Immature natural killer cell (primary cell): Measurements from ENCODE around the gene FARP2. TPM values are rescaled to one million over a fixed set of nuclear protein-coding genes. Genes with fewer than 3 reads are reported as not detected.
"Not testable (repeated sequence)": the region's sequence is repeated elsewhere in the genome, so short reads cannot be mapped to it uniquely, and the experiment has no call there.

Experiments used
- DNase-seq, 3 donors: peaks; one replicate each; pipeline ENCODE4 v3.0.0; 2022; ENCODE audit warnings: mixed read lengths in 1 of 3
- H3K27ac Mint-ChIP-seq, 6 donors: one replicate each; pipeline ENCODE4 v1.8.0; 2020; ENCODE audit warnings: mixed read lengths in 6 of 6, mild to moderate bottlenecking in 5 of 6, inconsistent platforms in 4 of 6, moderate library complexity in 3 of 6
- H3K27me3 Mint-ChIP-seq, 3 donors: one replicate each; pipeline ENCODE4 v1.8.0; 2020 to 2021; ENCODE audit warnings: low read depth in 3 of 3, mild to moderate bottlenecking in 3 of 3, mixed read lengths in 3 of 3, moderate library complexity in 3 of 3, inconsistent platforms in 1 of 3
- H3K36me3 Mint-ChIP-seq, 3 donors: one replicate each; pipeline ENCODE4 v1.8.0; 2020; ENCODE audit warnings: mixed read lengths in 3 of 3, inconsistent platforms in 2 of 3, mild to moderate bottlenecking in 2 of 3
- H3K4me1 Mint-ChIP-seq, 2 donors: one replicate each; pipeline ENCODE4 v1.8.0; 2020; ENCODE audit warnings: inconsistent platforms in 2 of 2, mild to moderate bottlenecking in 2 of 2, mixed read lengths in 2 of 2, moderate library complexity in 1 of 2
- H3K4me3 Mint-ChIP-seq, 5 donors: one replicate each; pipeline ENCODE4 v1.8.0; 2020; ENCODE audit warnings: mild to moderate bottlenecking in 5 of 5, mixed read lengths in 5 of 5, inconsistent platforms in 3 of 5, moderate library complexity in 3 of 5
- H3K9me3 Mint-ChIP-seq, 6 donors: one replicate each; pipeline ENCODE4 v1.8.0; 2020; ENCODE audit warnings: mild to moderate bottlenecking in 6 of 6, mixed read lengths in 6 of 6, inconsistent platforms in 4 of 6, moderate library complexity in 3 of 6
- polyA plus RNA-seq, 3 donors: library from polyadenylated mRNA; unstranded; fragments of 300-500 nt; fragmentation: Illumina TruSeq; gene quantifications; one replicate each; pipeline ENCODE4 v1.2.3, GENCODE V29; 2021

Gene FARP2
- polyA plus RNA-seq, 3 donors from 2014 or later, result 5.3 to 8.3 (median 8.2) TPM

DNA sequence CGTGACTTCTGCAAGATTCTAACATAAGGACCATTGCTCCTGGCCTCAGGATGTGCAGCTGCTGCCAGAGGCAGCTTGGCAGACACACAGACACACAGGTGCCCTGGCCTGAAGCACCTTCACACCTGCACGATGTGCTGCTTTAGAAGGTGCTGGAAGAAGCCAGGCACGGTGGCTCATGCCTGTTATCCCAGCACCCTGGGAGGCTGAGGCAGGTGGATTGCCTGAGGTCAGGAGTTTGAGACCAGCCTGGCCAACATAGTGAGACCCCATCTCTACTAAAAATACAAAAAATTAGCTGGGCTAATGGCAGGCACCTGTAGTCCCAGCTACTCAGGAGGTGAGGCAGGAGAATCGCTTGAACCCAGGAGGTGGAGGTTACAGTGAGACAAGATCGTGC is 57.4 kb downstream of the FARP2 start:
- not testable (repeated sequence) for DNase-seq, H3K4me1 Mint-ChIP-seq, H3K9me3 Mint-ChIP-seq, H3K27me3 Mint-ChIP-seq, H3K27ac Mint-ChIP-seq, H3K4me3 Mint-ChIP-seq
- H3K36me3 Mint-ChIP-seq, result peaks cover 31 to 51% (median 38%) of the 10 kb centered on the region in 3 donors

DNA sequence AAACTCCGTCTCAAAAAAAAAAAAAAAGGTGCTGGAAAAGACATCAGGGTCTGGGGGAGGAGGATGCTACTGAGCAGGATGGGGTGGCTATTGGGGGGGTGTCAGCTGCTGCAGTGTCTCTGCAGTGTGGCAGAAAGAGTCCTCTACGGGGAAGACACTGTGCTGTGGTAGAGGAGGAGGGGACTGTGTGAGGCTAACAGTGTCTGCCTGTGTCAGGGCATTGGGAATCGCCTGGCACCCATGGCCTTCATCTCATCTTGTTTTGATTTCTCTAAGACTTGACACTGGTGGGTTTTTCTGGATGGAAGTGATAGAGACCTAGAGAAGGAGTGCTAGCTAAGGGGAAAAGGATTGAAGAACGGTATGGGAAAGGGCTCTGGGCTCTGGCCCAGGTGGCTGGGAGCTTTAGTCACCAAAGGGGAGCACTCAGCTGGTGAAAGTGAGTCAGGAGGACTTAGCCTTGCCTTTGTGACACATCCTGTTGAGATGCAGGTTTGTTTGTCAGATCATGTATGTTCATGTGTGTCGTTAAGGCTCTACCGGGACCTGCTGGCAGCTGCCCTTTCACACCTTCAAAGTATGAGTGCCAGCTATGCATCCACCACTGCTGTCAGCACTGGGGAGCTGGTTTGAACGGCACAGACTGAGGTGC is 58.0 kb downstream of the FARP2 start:
- Mint-ChIP-seq H3K4me3 (no peak overlapping the region), H3K9me3 (no peaks in the 10 kb centered on the region), H3K27ac (no peak overlapping the region), H3K27me3 (peaks cover 0 to 2% (median 0%) of the 10 kb centered on the region in 3 donors), H3K4me1 (no peaks in the 10 kb centered on the region), H3K36me3 (peaks cover 32 to 54% (median 33%) of the 10 kb centered on the region in 3 donors)
- DNase-seq, result no peak

- peaks cover 0 to 2% (median 0%) of the 10 kb centered on the region in 3 donors for H3K27me3 Mint-ChIP-seq
- H3K27ac Mint-ChIP-seq, result no peak overlapping the region
- no peaks in the 10 kb centered on the region for H3K4me1 Mint-ChIP-seq
- H3K4me3 Mint-ChIP-seq, result no peak overlapping the region
- H3K9me3 Mint-ChIP-seq, result no peaks in the 10 kb centered on the region
- no peak for DNase-seq
- H3K36me3 Mint-ChIP-seq, result peaks cover 29 to 56% (median 32%) of the 10 kb centered on the region in 3 donors
These were observed 59.1 kb downstream of the FARP2 start for GRCh38 chr2:241415196-241415595.

- no peak overlapping the region for H3K4me3 Mint-ChIP-seq
- peaks cover 0 to 5% of the 10 kb centered on the region in 2 donors for H3K4me1 Mint-ChIP-seq
- no peak for DNase-seq
- no peak overlapping the region for H3K27ac Mint-ChIP-seq
- peaks cover 0 to 5% (median 4%) of the 10 kb centered on the region in 6 donors for H3K9me3 Mint-ChIP-seq
- peaks cover 28 to 56% (median 40%) of the 10 kb centered on the region in 3 donors for H3K36me3 Mint-ChIP-seq
- H3K27me3 Mint-ChIP-seq, result no peaks in the 10 kb centered on the region
These were observed 61.5 kb downstream of the FARP2 start for GRCh38 chr2:241417626-241418025.

DNA sequence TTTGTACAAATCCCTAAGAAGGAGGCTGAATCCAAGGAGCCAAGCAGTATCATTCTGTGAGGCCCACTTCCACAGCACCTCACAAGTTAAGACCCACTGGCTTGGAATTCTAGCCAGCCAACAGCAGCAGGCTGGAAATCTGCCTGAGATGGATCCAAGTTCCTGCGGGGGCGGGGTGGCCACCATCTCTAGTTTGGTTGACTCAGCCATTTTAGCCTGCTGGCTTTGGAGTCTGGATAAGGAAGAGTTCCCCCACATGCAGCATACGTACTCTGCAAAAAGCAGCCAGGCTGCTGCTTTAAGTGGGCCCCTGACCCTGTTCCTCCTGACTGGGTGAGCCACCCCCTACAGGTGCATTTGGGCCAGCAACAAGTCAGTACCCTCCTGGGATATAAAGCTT is 65.2 kb downstream of the FARP2 start:
- no peak overlapping the region for H3K27ac Mint-ChIP-seq
- DNase-seq, result no peak
- no peak overlapping the region for H3K4me3 Mint-ChIP-seq
- H3K36me3 Mint-ChIP-seq, result peaks cover 39 to 60% (median 52%) of the 10 kb centered on the region in 3 donors
- peaks cover 0 to 5% of the 10 kb centered on the region in 2 donors for H3K4me1 Mint-ChIP-seq
- H3K9me3 Mint-ChIP-seq, result peaks cover 7 to 29% (median 24%) of the 10 kb centered on the region in 6 donors
- peaks cover 0 to 2% (median 2%) of the 10 kb centered on the region in 3 donors for H3K27me3 Mint-ChIP-seq

- Mint-ChIP-seq H3K9me3 (peaks cover 7 to 29% (median 24%) of the 10 kb centered on the region in 6 donors), H3K36me3 (peaks cover 35 to 56% (median 48%) of the 10 kb centered on the region in 3 donors)
- DNase-seq, H3K27ac Mint-ChIP-seq, H3K4me3 Mint-ChIP-seq, H3K27me3 Mint-ChIP-seq, H3K4me1 Mint-ChIP-seq: not testable (repeated sequence)
These were observed 65.9 kb downstream of the FARP2 start for GRCh38 chr2:241421942-241422341.

DNA sequence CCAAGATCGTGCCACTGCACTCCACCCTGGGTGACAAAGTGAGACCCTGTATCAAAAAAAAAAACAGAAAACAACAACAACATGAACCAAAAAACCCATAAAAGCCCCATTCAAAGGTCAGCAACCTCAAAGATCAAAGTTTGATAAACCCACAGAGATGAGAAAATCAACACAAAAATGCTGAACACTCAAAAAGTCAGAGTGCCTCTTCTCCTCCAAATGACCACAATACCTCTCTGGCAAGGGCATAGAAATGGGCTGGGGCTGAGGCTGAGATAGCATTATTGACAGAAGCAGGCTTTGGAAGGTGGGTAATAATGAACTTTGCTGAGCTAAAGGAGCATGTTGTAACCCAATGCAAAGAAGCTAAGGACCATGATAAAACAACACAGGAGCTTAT is 66.3 kb downstream of the FARP2 start:
- H3K4me3 Mint-ChIP-seq, result no peak overlapping the region
- H3K9me3 Mint-ChIP-seq, result peaks cover 7 to 29% (median 24%) of the 10 kb centered on the region in 6 donors
- no peak overlapping the region for H3K27ac Mint-ChIP-seq
- H3K36me3 Mint-ChIP-seq, result peaks cover 35 to 56% (median 48%) of the 10 kb centered on the region in 3 donors
- no peak for DNase-seq
- peaks cover 0 to 2% (median 2%) of the 10 kb centered on the region in 3 donors for H3K27me3 Mint-ChIP-seq
- peaks cover 0 to 5% of the 10 kb centered on the region in 2 donors for H3K4me1 Mint-ChIP-seq

GRCh38 chr2:241423489-241423888 is 67.4 kb downstream of the FARP2 start:
- not testable (repeated sequence) for DNase-seq, H3K27ac Mint-ChIP-seq, H3K4me3 Mint-ChIP-seq, H3K27me3 Mint-ChIP-seq, H3K4me1 Mint-ChIP-seq
- Mint-ChIP-seq H3K36me3 (peaks cover 27 to 48% (median 45%) of the 10 kb centered on the region in 3 donors), H3K9me3 (peaks cover 7 to 29% (median 24%) of the 10 kb centered on the region in 6 donors)

DNA sequence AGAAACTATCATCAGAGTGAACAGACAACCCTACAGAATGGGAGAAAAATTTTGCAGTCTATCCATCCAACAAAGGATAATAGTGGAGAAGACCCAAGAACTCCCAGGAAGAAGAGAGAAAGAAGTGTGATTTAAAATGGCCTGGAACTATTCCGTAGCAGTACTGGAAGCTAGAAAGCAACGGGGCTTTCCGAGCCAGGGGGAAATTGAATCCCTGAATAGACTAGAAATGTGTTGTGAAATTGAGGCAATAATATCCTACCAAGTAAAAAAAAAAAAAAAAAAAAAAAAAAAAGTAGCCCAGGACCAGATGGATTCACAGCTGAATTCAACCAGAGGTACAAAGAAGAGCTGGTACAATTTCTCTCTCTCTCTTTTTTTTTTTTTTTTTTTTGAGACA is 69.3 kb downstream of the FARP2 start:
- H3K27ac Mint-ChIP-seq, result peak overlapping the region in 1 of 6 donors; percentile 36
- peaks cover 0 to 5% of the 10 kb centered on the region in 2 donors for H3K4me1 Mint-ChIP-seq
- H3K4me3 Mint-ChIP-seq, result no peak overlapping the region
- H3K36me3 Mint-ChIP-seq, result peaks cover 32 to 50% (median 45%) of the 10 kb centered on the region in 3 donors
- peaks cover 7 to 29% (median 24%) of the 10 kb centered on the region in 6 donors for H3K9me3 Mint-ChIP-seq
- DNase-seq, result no peak
- peaks cover 0 to 2% (median 2%) of the 10 kb centered on the region in 3 donors for H3K27me3 Mint-ChIP-seq

- H3K4me3 Mint-ChIP-seq, result no peak overlapping the region
- no peaks in the 10 kb centered on the region for H3K27me3 Mint-ChIP-seq
- peak overlapping the region in 1 of 6 donors; percentile 17 for H3K27ac Mint-ChIP-seq
- H3K9me3 Mint-ChIP-seq, result no peaks in the 10 kb centered on the region
- no peak for DNase-seq
- H3K36me3 Mint-ChIP-seq, result peaks cover 11 to 39% (median 35%) of the 10 kb centered on the region in 3 donors
- no peaks in the 10 kb centered on the region for H3K4me1 Mint-ChIP-seq
These were observed 74.1 kb downstream of the FARP2 start for GRCh38 chr2:241430178-241430577.

- Mint-ChIP-seq H3K36me3 (peaks cover 15 to 48% (median 47%) of the 10 kb centered on the region in 3 donors), H3K4me1 (no peaks in the 10 kb centered on the region)
These were observed 76.9 kb downstream of the FARP2 start for GRCh38 chr2:241432824-241433448.

GRCh38 chr2:241437179-241437578 is 81.1 kb downstream of the FARP2 start:
- H3K9me3 Mint-ChIP-seq, result no peaks in the 10 kb centered on the region
- peaks cover 0 to under 1% of the 10 kb centered on the region in 2 donors for H3K4me1 Mint-ChIP-seq
- H3K27ac Mint-ChIP-seq, result no peak overlapping the region
- peaks cover 0 to 4% (median 3%) of the 10 kb centered on the region in 3 donors for H3K27me3 Mint-ChIP-seq
- DNase-seq, result no peak
- H3K4me3 Mint-ChIP-seq, result no peak overlapping the region
- peaks cover 8 to 53% (median 35%) of the 10 kb centered on the region in 3 donors for H3K36me3 Mint-ChIP-seq

More at GRCh38 chr2:241432824-241433448, 76.9 kb downstream of the FARP2 start:
- Mint-ChIP-seq H3K27me3 (no peaks in the 10 kb centered on the region), H3K27ac (no peak overlapping the region), H3K4me3 (no peak overlapping the region), H3K9me3 (no peaks in the 10 kb centered on the region)
- no peak for DNase-seq

DNA sequence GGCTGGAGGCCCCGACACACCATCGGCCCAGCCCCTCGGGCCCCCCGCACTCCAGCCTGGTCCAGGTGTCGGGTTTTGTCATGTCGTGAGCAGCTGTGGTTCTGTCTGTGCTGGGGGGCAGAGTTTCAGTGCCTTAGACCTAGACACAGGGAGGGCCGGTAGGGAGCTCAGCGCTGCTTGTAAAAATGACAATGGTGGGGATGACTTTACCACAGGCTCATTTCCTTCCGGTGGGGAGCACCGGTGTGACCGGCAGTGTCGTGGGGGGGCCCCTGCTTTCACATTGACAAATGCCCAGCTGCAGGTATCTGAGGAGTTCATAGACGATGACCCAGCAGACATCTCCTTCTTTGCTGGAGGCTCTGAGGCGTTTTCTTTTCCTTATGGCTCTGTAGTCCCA is 85.4 kb downstream of the FARP2 start:
- no peak for DNase-seq
- H3K36me3 Mint-ChIP-seq, result peaks cover 6 to 35% (median 18%) of the 10 kb centered on the region in 3 donors
- no peaks in the 10 kb centered on the region for H3K9me3 Mint-ChIP-seq
- peaks cover 15 to 22% (median 17%) of the 10 kb centered on the region in 3 donors for H3K27me3 Mint-ChIP-seq
- peak overlapping the region in 2 of 6 donors; percentile 26 to 40 for H3K27ac Mint-ChIP-seq
- peaks cover 27 to 28% of the 10 kb centered on the region in 2 donors for H3K4me1 Mint-ChIP-seq
- H3K4me3 Mint-ChIP-seq, result no peak overlapping the region
